ENCODE measurements around the gene ANKRD9. TPM values are rescaled to one million over a fixed set of nuclear protein-coding genes. Genes with fewer than 3 reads are reported as not detected.

The ANKRD9 gene
- total RNA-seq, 1 donor, result 15.6 TPM

GRCh38 chr14:102548616-102549240 lies 39.2 kb upstream of the ANKRD9 start:
- Histone ChIP-seq H3K9me3 (ENCODE audit: low read depth, low read length) (no peaks in the 10 kb centered on the region), H3K27me3 (ENCODE audit: insufficient read depth, low read length) (peaks cover 29% of the 10 kb centered on the region), H3K4me2 (ENCODE audit: insufficient read depth, low read length) (no peak overlapping the region), H3K79me2 (ENCODE audit: insufficient read depth, low read length) (no peaks in the 10 kb centered on the region), H2AFZ (ENCODE audit: low read length) (no peak overlapping the region), H3K4me3 (ENCODE audit: insufficient read depth, low read length) (no peak overlapping the region), H4K20me1 (ENCODE audit: insufficient read depth, low read length) (no peaks in the 10 kb centered on the region), H3K27ac (ENCODE audit: low read depth, low read length) (no peak overlapping the region), H3K36me3 (ENCODE audit: insufficient read depth, low read length) (no peaks in the 10 kb centered on the region), H3K4me1 (ENCODE audit: insufficient read depth, low read length) (peaks cover 2% of the 10 kb centered on the region)
- DNase-seq (ENCODE audit: insufficient read length, low spot score, missing footprints), result peak; percentile 31
- TF ChIP-seq, protein P1, sequence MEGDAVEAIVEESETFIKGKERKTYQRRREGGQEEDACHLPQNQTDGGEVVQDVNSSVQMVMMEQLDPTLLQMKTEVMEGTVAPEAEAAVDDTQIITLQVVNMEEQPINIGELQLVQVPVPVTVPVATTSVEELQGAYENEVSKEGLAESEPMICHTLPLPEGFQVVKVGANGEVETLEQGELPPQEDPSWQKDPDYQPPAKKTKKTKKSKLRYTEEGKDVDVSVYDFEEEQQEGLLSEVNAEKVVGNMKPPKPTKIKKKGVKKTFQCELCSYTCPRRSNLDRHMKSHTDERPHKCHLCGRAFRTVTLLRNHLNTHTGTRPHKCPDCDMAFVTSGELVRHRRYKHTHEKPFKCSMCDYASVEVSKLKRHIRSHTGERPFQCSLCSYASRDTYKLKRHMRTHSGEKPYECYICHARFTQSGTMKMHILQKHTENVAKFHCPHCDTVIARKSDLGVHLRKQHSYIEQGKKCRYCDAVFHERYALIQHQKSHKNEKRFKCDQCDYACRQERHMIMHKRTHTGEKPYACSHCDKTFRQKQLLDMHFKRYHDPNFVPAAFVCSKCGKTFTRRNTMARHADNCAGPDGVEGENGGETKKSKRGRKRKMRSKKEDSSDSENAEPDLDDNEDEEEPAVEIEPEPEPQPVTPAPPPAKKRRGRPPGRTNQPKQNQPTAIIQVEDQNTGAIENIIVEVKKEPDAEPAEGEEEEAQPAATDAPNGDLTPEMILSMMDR (IDR thresholded peaks at IDR 0.05; ENCODE audit: extremely low read depth, low read depth, low read length), result no peak

- no peak overlapping the region for H3K4me3 ChIP-seq (ENCODE audit: insufficient read depth, low read length)
- H3K4me2 ChIP-seq (ENCODE audit: insufficient read depth, low read length), result no peak overlapping the region
- no peaks in the 10 kb centered on the region for H3K36me3 ChIP-seq (ENCODE audit: insufficient read depth, low read length)
- no peaks in the 10 kb centered on the region for H3K79me2 ChIP-seq (ENCODE audit: insufficient read depth, low read length)
- H2AFZ ChIP-seq (ENCODE audit: low read length), result no peak overlapping the region
- TF ChIP-seq, protein P1 (IDR thresholded peaks at IDR 0.05; ENCODE audit: extremely low read depth, low read depth, low read length), result no peak
- peaks cover 2% of the 10 kb centered on the region for H3K4me1 ChIP-seq (ENCODE audit: insufficient read depth, low read length)
- no peak overlapping the region for H3K27ac ChIP-seq (ENCODE audit: low read depth, low read length)
- H3K27me3 ChIP-seq (ENCODE audit: insufficient read depth, low read length), result peaks cover 36% of the 10 kb centered on the region
- DNase-seq (ENCODE audit: insufficient read length, low spot score, missing footprints), result peak; percentile 86
- H3K9me3 ChIP-seq (ENCODE audit: low read depth, low read length), result no peaks in the 10 kb centered on the region
- no peaks in the 10 kb centered on the region for H4K20me1 ChIP-seq (ENCODE audit: insufficient read depth, low read length)
Observed at GRCh38 chr14:102545461-102546265, 36.1 kb upstream of the ANKRD9 start.

- peaks cover 36% of the 10 kb centered on the region for H3K27me3 ChIP-seq (ENCODE audit: insufficient read depth, low read length)
- H3K36me3 ChIP-seq (ENCODE audit: insufficient read depth, low read length), result no peaks in the 10 kb centered on the region
- no peaks in the 10 kb centered on the region for H4K20me1 ChIP-seq (ENCODE audit: insufficient read depth, low read length)
- H3K4me3 ChIP-seq (ENCODE audit: insufficient read depth, low read length), result no peak overlapping the region
- H3K9me3 ChIP-seq (ENCODE audit: low read depth, low read length), result no peaks in the 10 kb centered on the region
- H3K79me2 ChIP-seq (ENCODE audit: insufficient read depth, low read length), result no peaks in the 10 kb centered on the region
- peak; percentile 87 for DNase-seq (ENCODE audit: insufficient read length, low spot score, missing footprints)
- no peak overlapping the region for H3K27ac ChIP-seq (ENCODE audit: low read depth, low read length)
- no peak overlapping the region for H3K4me2 ChIP-seq (ENCODE audit: insufficient read depth, low read length)
- no peak overlapping the region for H2AFZ ChIP-seq (ENCODE audit: low read length)
- TF ChIP-seq, protein P1 (IDR thresholded peaks at IDR 0.05; ENCODE audit: extremely low read depth, low read depth, low read length), result no peak
- peaks cover 2% of the 10 kb centered on the region for H3K4me1 ChIP-seq (ENCODE audit: insufficient read depth, low read length)
Observed at GRCh38 chr14:102544747-102545460, 35.3 kb upstream of the ANKRD9 start.

Data from osteoblast (primary cell).